GM12878 (cell line): ENCODE results near the gene PRELID2. TPM values are rescaled to one million over a fixed set of nuclear protein-coding genes. Genes with fewer than 3 reads are reported as not detected.

ENCODE experiments used
- ATAC-seq: fragments of 200-7000 bp; cut with Tn5 transposase; 3 replicates; pipeline ENCODE4 v1.9.1; 2020; ENCODE audit warnings: mild to moderate bottlenecking, moderate library complexity
- BruUV-seq: library from RNA; stranded (reverse); fragments of 400-500 nt; replicated peaks from 2 replicates; lab custom pipeline; 2021; lab: Mats Ljungman, UMichigan
- CTCF ChIA-PET: fragments of 300-600 bp; sonication (Branson Sonifier 250); formaldehyde crosslinking; extraction: SDS; loops from one replicate; lab custom pipeline; 2021; ENCODE audit warnings: inconsistent platforms; lab: Yijun Ruan, JAX
- POLR2A ChIA-PET: fragments of 350-600 bp; formaldehyde crosslinking; extraction: SDS; loops from one replicate; lab custom pipeline; 2021; ENCODE audit warnings: inconsistent platforms; lab: Charles Lee
- RAD21 ChIA-PET: fragments of 300-600 bp; sonication (Branson Sonifier 250); formaldehyde crosslinking; loops from one replicate; lab custom pipeline; 2023; ENCODE audit warnings: antibody characterized with exemption; ENCODE audit not compliant: unreplicated experiment; lab: Charles Lee
- SMC1A ChIA-PET: fragments of 300-600 bp; sonication (Branson Sonifier 250); formaldehyde crosslinking; loops from one replicate; lab custom pipeline; 2023; ENCODE audit not compliant: unreplicated experiment, uncharacterized antibody; lab: Charles Lee
- DNase-seq: peaks from one replicate; pipeline ENCODE4 v3.0.0-alpha.2; 2011; ENCODE audit warnings: low read depth, low spot score
- FAIRE-seq: peaks from 3 replicates; lab custom pipeline; 2011; peaks lifted over from hg19 to GRCh38; lab: Jason Lieb, UNC
- H2AFZ ChIP-seq: 2 replicates; pipeline ENCODE4 v1.6.0; 2011; ENCODE audit warnings: low read depth, low read length, control low read depth; ENCODE audit not compliant: control insufficient read depth
- H3K27ac ChIP-seq: 2 replicates; pipeline ENCODE4 v1.5.1; 2011; ENCODE audit warnings: control low read depth; ENCODE audit not compliant: control insufficient read depth, insufficient read depth
- H3K27me3 ChIP-seq, 2 experiments: replicated peaks in 1 of 2; 2 replicates each; pipeline versions ENCODE4 v1.6.0 to v1.6.1; 2011; ENCODE audit warnings: low read length in 1 of 2; ENCODE audit not compliant: control insufficient read depth in 2 of 2, insufficient read depth in 2 of 2
- H3K36me3 ChIP-seq, 2 experiments: 2 replicates each; pipeline ENCODE4 v1.5.1; 2011; ENCODE audit warnings: low read length in 1 of 2; ENCODE audit not compliant: control insufficient read depth in 2 of 2, insufficient read depth in 2 of 2
- H3K4me1 ChIP-seq: 2 replicates; pipeline ENCODE4 v1.6.1; 2011; ENCODE audit warnings: mild to moderate bottlenecking, low read length, moderate library complexity, mixed read lengths; ENCODE audit not compliant: control insufficient read depth, insufficient read depth
- H3K4me2 ChIP-seq: 2 replicates; pipeline ENCODE4 v1.6.0; 2011; ENCODE audit warnings: control low read depth; ENCODE audit not compliant: control insufficient read depth, insufficient read depth
- H3K4me3 ChIP-seq: fragments of 200-600 bp; sonication (generic); 2 replicates; pipeline ENCODE4 v1.5.1; 2016
- H3K79me2 ChIP-seq: 2 replicates; pipeline ENCODE4 v1.6.0; 2011; ENCODE audit warnings: low read length; ENCODE audit not compliant: control insufficient read depth, insufficient read depth
- H3K9ac ChIP-seq: 2 replicates; pipeline ENCODE4 v1.8.0; 2011; ENCODE audit warnings: low read length, control low read depth, mixed read lengths; ENCODE audit not compliant: control insufficient read depth, insufficient read depth
- H3K9me3 ChIP-seq: replicated peaks from 3 replicates; pipeline ENCODE4 v1.5.1; 2011; ENCODE audit warnings: mild to moderate bottlenecking, low read length; ENCODE audit not compliant: control insufficient read depth, insufficient read depth
- H4K20me1 ChIP-seq: 2 replicates; pipeline ENCODE4 v1.6.0; 2011; ENCODE audit not compliant: control insufficient read depth, insufficient read depth
- CREB1 ChIP-seq: IDR thresholded peaks from 2 replicates; pipeline ENCODE4 v1.6.1; 2012; ENCODE audit warnings: low read depth, mild to moderate bottlenecking, inconsistent platforms
- ESRRA ChIP-seq: IDR thresholded peaks from 2 replicates; pipeline ENCODE4 v1.6.1; 2012; ENCODE audit warnings: mild to moderate bottlenecking, low read length, improper control_type of control experiment
- ETV6 ChIP-seq, 2 experiments: fragments of 450-650 bp in 1 of 2; IDR thresholded peaks in 1 of 2; conservative IDR thresholded peaks in 1 of 2; 2 replicates each; pipeline ENCODE4 v1.6.1; 2014; ENCODE audit warnings: antibody characterized with exemption in 1 of 2, borderline replicate concordance in 1 of 2, low read depth in 1 of 2, mild to moderate bottlenecking in 1 of 2, moderate library complexity in 1 of 2
- EZH2 ChIP-seq: IDR thresholded peaks from 2 replicates; pipeline ENCODE4 v1.6.1; 2012; ENCODE audit warnings: low read depth, mild to moderate bottlenecking, control low read depth, inconsistent platforms, low read length, borderline replicate concordance; ENCODE audit not compliant: control insufficient read depth
- HDAC2 ChIP-seq: fragments of 200-600 bp; sonication (generic); IDR thresholded peaks from 2 replicates; pipeline ENCODE4 v1.6.1; 2017
- IRF5 ChIP-seq: fragments of 450-650 bp; IDR thresholded peaks from 2 replicates; pipeline ENCODE4 v1.6.1; 2017; ENCODE audit warnings: borderline replicate concordance
- MEF2A ChIP-seq: IDR thresholded peaks from 2 replicates; pipeline ENCODE4 v1.6.1; 2011; ENCODE audit warnings: low read depth, mild to moderate bottlenecking, low read length, moderate library complexity; ENCODE audit not compliant: insufficient read depth
- PKNOX1 ChIP-seq: fragments of 450-650 bp; IDR thresholded peaks from 2 replicates; pipeline ENCODE4 v1.6.1; 2016; ENCODE audit warnings: mild to moderate bottlenecking
- SMAD5 ChIP-seq: IDR thresholded peaks from 2 replicates; pipeline ENCODE4 v1.6.1; 2016; ENCODE audit warnings: antibody characterized with exemption, low read depth
- SUPT20H ChIP-seq: IDR thresholded peaks from 2 replicates; pipeline ENCODE4 v1.6.1; 2011; ENCODE audit warnings: low read depth, mild to moderate bottlenecking, low read length, moderate library complexity, borderline replicate concordance; ENCODE audit not compliant: control insufficient read depth
- SUZ12 ChIP-seq: fragments of 200-600 bp; sonication (generic); IDR thresholded peaks from one replicate; pipeline ENCODE4 v1.6.1; 2018; ENCODE audit warnings: antibody characterized with exemption, mild to moderate bottlenecking; ENCODE audit not compliant: unreplicated experiment
- TAF1 ChIP-seq: IDR thresholded peaks from 2 replicates; pipeline ENCODE4 v1.6.1; 2011; ENCODE audit warnings: mild to moderate bottlenecking, low read depth, low read length, borderline replicate concordance
- TCF12 ChIP-seq: IDR thresholded peaks from 2 replicates; pipeline ENCODE4 v1.6.1; 2011; ENCODE audit warnings: low read depth, mild to moderate bottlenecking, low read length
- WGBS: methylation state at CpG from one replicate; pipeline ENCODE4 v1.1.6; 2016; ENCODE audit warnings: low lambda C conversion rate; ENCODE audit not compliant: insufficient replicate concordance, insufficient coverage; ENCODE audit errors: missing lambda C conversion rate; 5-methylcytosine and 5-hydroxymethylcytosine counted together
- in situ Hi-C: fragments of 300-500 bp; cut with MboI; formaldehyde crosslinking; loops from 9 replicates; pipeline ENCODE4 v1.14.3; 2018; ENCODE audit warnings: mixed read lengths
- intact Hi-C: fragments of 100-400 bp; cut with micrococcal nuclease; formaldehyde crosslinking; loops from one replicate; pipeline ENCODE4 v1.14.2; 2022; ENCODE audit not compliant: unreplicated experiment
- polyA plus RNA-seq, 11 experiments: library from polyadenylated mRNA; depleted of rRNA in 4 of 11; unstranded in 6 of 11; stranded (reverse) in 5 of 11; fragments of >200 nt; fragmentation: Nextera tagmentation in 4 of 11; fragmentation: Illumina TruSeq in 1 of 11; extraction: Ambion mirVana in 4 of 11; extraction: Trizol in 1 of 11; gene quantifications; 1 replicate in 1 of 11; 2 replicates in 10 of 11; pipeline versions ENCODE4 v1.2.1 to v1.2.3, GENCODE V29; 2011 to 2016; ENCODE audit warnings: inconsistent platforms in 2 of 11, missing spikeins in 2 of 11, low read depth in 1 of 11
- total RNA-seq, 4 experiments: library from RNA; depleted of rRNA in 3 of 4; stranded (reverse); fragments of >200 nt in 3 of 4; fragmentation: Illumina TruSeq in 1 of 4; extraction: Trizol in 1 of 4; gene quantifications; 2 replicates each; pipeline versions ENCODE4 v1.2.1 to v1.2.3, GENCODE V29; 2013 to 2021

Gene PRELID2
- total and polyA plus RNA-seq, 10 of the 15 experiments (the other 5 are each of a cell fraction or from before 2014, with no cell fraction given) = 0.07 to 0.31 (median 0.13) TPM; not detected in 5

GRCh38 chr5:145797336-145797735 is 37.8 kb downstream of the PRELID2 start:
- SMC1A ChIA-PET = no interaction called here
- Histone ChIP-seq H3K27ac (no peak overlapping the region), H3K79me2 (no peaks in the 10 kb centered on the region), H3K4me2 (no peak overlapping the region), H3K4me1 (no peaks in the 10 kb centered on the region), H3K36me3 (no peaks in the 10 kb centered on the region), H4K20me1 (no peaks in the 10 kb centered on the region), H3K4me3 (no peak overlapping the region), H3K9ac (no peak overlapping the region), H3K27me3 (no peaks in the 10 kb centered on the region), H3K9me3 (no peaks in the 10 kb centered on the region), H2AFZ (no peak overlapping the region)
- intact Hi-C loops = no loop called here
- no peak for ATAC-seq
- TF ChIP-seq SUPT20H (no peak), CREB1 (no peak), SUZ12 (no peak), PKNOX1 (no peak), HDAC2 (no peak), IRF5 (no peak), MEF2A (no peak), TAF1 (no peak), ESRRA (no peak), EZH2 (no peak), SMAD5 (no peak), ETV6 (conservative IDR thresholded peaks at IDR 0.05 in 1 of 2, IDR thresholded peaks at IDR 0.05 in 1 of 2; ENCODE audit: borderline replicate concordance in 1 of 2, low read depth in 1 of 2) (no peak), TCF12 (no peak)
- in situ Hi-C loops = no loop called here
- POLR2A ChIA-PET = no interaction called here
- RAD21 ChIA-PET = interaction anchor here (0.5 kb wide), 1 partner anchor 138 kb away, joined by 3 read pairs; no protein-coding TSS in a partner anchor
- 80% methylated on average over 1 of the region's 1 CpG for WGBS
- FAIRE-seq = no peak
- BruUV-seq = no TSS peak
- CTCF ChIA-PET = no interaction called here
- DNase-seq = no peak
